Astrocyte (in vitro differentiated cells and primary cell): ENCODE data around the gene LRRTM4.

ENCODE experiments used
- CTCF ChIP-seq: IDR thresholded peaks from 2 replicates; pipeline ENCODE4 v1.5.1; 2011; ENCODE audit warnings: low read depth, mild to moderate bottlenecking, inconsistent platforms, low read length, moderate library complexity; ENCODE audit not compliant: insufficient read depth
- EZH2 ChIP-seq: IDR thresholded peaks from 2 replicates; pipeline ENCODE4 v1.6.1; 2012; ENCODE audit warnings: mild to moderate bottlenecking, low read length, inconsistent platforms; ENCODE audit not compliant: insufficient read depth

DNA sequence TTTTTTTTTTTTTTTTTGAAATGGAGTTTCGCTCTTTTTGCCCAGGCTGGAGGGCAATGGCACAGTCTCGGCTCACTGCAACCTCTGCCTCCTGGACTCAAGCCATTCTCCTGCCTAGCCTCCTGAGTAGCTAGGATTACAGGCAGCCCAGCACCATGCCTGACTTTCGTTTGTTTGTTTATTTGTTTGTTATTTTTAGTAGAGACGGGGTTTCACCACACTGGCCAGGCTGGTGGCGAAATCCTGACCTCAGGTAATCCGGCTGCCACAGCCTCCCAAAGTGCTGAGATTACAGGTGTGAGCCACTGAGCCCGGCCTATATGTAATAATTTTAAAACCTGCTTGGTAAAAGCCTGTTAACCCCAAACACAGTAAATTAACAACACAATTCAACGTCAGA is 435.7 kb downstream of the LRRTM4 start:
- TF ChIP-seq CTCF = no peak
- no peak for TF ChIP-seq EZH2
